OCI-LY3 (cell line): ENCODE data around the gene USP7.

ENCODE experiments used
- H2AFZ ChIP-seq: fragments of 200-600, 300-600 bp; shearing (Covaris generic); 2 replicates; pipeline ENCODE4 v1.6.0; 2014; ENCODE audit warnings: antibody characterized with exemption, low read depth, low read length
- H3K27ac ChIP-seq: fragments of 200-600, 300-600 bp; sonication (generic); 2 replicates; pipeline ENCODE4 v1.5.1; 2014; ENCODE audit warnings: mild to moderate bottlenecking, low read length, moderate library complexity, mixed read lengths
- H3K27me3 ChIP-seq: fragments of 200-600, 300-600 bp; sonication (generic); 2 replicates; pipeline ENCODE4 v1.6.1; 2014; ENCODE audit warnings: low read depth, low read length, mixed read lengths
- H3K36me3 ChIP-seq: fragments of 200-600, 300-600 bp; sonication (generic); replicated peaks from 2 replicates; pipeline ENCODE3; 2014; ENCODE audit warnings: low read depth, low read length, mixed read lengths
- H3K4me1 ChIP-seq: fragments of 300-600, 200-600 bp; sonication (generic); 2 replicates; pipeline ENCODE4 v1.6.1; 2014; ENCODE audit warnings: low read length, mixed read lengths
- H3K4me2 ChIP-seq: fragments of 200-600, 300-600 bp; sonication (generic); 2 replicates; pipeline ENCODE4 v1.6.1; 2014; ENCODE audit warnings: low read length, mixed read lengths
- H3K4me3 ChIP-seq: fragments of 300-600, 200-600 bp; sonication (generic); 2 replicates; pipeline ENCODE4 v1.5.1; 2014; ENCODE audit warnings: antibody characterized with exemption, mild to moderate bottlenecking, low read length, moderate library complexity
- H3K79me2 ChIP-seq: fragments of 300-600, 200-600 bp; shearing (Covaris generic); 2 replicates; pipeline ENCODE4 v1.6.1; 2014; ENCODE audit warnings: mild to moderate bottlenecking, low read length, mixed read lengths
- H3K9ac ChIP-seq: fragments of 300-600, 200-600 bp; shearing (Covaris generic); 2 replicates; pipeline ENCODE4 v1.6.0; 2014; ENCODE audit warnings: mild to moderate bottlenecking, low read length, moderate library complexity
- H3K9me3 ChIP-seq: fragments of 200-600, 300-600 bp; shearing (Covaris generic); 2 replicates; pipeline ENCODE4 v1.6.1; 2014; ENCODE audit warnings: low read length, mixed read lengths; ENCODE audit not compliant: insufficient read depth
- H4K20me1 ChIP-seq: fragments of 200-600, 300-600 bp; sonication (generic); 2 replicates; pipeline ENCODE4 v1.6.1; 2016; ENCODE audit warnings: low read length, mixed read lengths; ENCODE audit not compliant: insufficient read depth
- CTCF ChIP-seq: fragments of 200-600, 300-600 bp; sonication (generic); IDR thresholded peaks from 2 replicates; pipeline ENCODE4 v1.5.1; 2014; ENCODE audit warnings: antibody characterized with exemption, low read length, low read depth
- EZH2phosphoT487 ChIP-seq: fragments of 200-600 bp; shearing (Covaris generic); IDR thresholded peaks from 2 replicates; pipeline ENCODE4 v1.6.1; 2018; ENCODE audit warnings: antibody characterized with exemption, mixed run types, low read depth

The USP7 gene

GRCh38 chr16:8849411-8850011 lies 114.2 kb downstream of the USP7 start:
- Histone ChIP-seq H3K9me3 (no peaks in the 10 kb centered on the region), H3K4me2 (no peak overlapping the region), H2AFZ (no peak overlapping the region), H3K79me2 (peaks cover 11% of the 10 kb centered on the region), H3K36me3 (peaks cover 54% of the 10 kb centered on the region), H3K27ac (no peak overlapping the region), H3K9ac (no peak overlapping the region), H4K20me1 (peaks cover 8% of the 10 kb centered on the region; the same call in 1 of the 2 replicates), H3K4me3 (no peak overlapping the region), H3K4me1 (no peaks in the 10 kb centered on the region), H3K27me3 (no peaks in the 10 kb centered on the region)
- no peak for TF ChIP-seq EZH2phosphoT487
- TF ChIP-seq CTCF = no peak

GRCh38 chr16:8848939-8849391 lies 114.7 kb downstream of the USP7 start:
- H3K4me3 ChIP-seq = no peak overlapping the region
- H3K27ac ChIP-seq = no peak overlapping the region
- no peak overlapping the region for H3K9ac ChIP-seq
- H3K4me1 ChIP-seq = no peaks in the 10 kb centered on the region
- H3K36me3 ChIP-seq = peaks cover 52% of the 10 kb centered on the region
- no peaks in the 10 kb centered on the region for H3K27me3 ChIP-seq
- TF ChIP-seq EZH2phosphoT487 = no peak
- no peak for TF ChIP-seq CTCF
- H4K20me1 ChIP-seq = peaks cover 8% of the 10 kb centered on the region; the same call in 1 of the 2 replicates
- H3K4me2 ChIP-seq = no peak overlapping the region
- H3K79me2 ChIP-seq = peaks cover 11% of the 10 kb centered on the region
- H2AFZ ChIP-seq = no peak overlapping the region
- H3K9me3 ChIP-seq = no peaks in the 10 kb centered on the region

GRCh38 chr16:8848231-8848938 lies 115.3 kb downstream of the USP7 start:
- Histone ChIP-seq H3K36me3 (peaks cover 50% of the 10 kb centered on the region), H3K9ac (no peak overlapping the region), H3K79me2 (peaks cover 11% of the 10 kb centered on the region), H3K9me3 (no peaks in the 10 kb centered on the region), H3K27me3 (no peaks in the 10 kb centered on the region), H3K4me1 (no peaks in the 10 kb centered on the region), H3K27ac (no peak overlapping the region), H3K4me2 (no peak overlapping the region), H4K20me1 (peaks cover 8% of the 10 kb centered on the region; the same call in 1 of the 2 replicates), H2AFZ (no peak overlapping the region), H3K4me3 (no peak overlapping the region)
- TF ChIP-seq EZH2phosphoT487 (no peak), CTCF (no peak)

GRCh38 chr16:8847623-8848022 lies 116.1 kb downstream of the USP7 start:
- no peaks in the 10 kb centered on the region for H3K4me1 ChIP-seq

More at GRCh38 chr16:8847623-8848022, 116.1 kb downstream of the USP7 start:
- TF ChIP-seq EZH2phosphoT487 = no peak
- TF ChIP-seq CTCF = no peak
- no peak overlapping the region for H3K9ac ChIP-seq
- H2AFZ ChIP-seq = no peak overlapping the region
- peaks cover 11% of the 10 kb centered on the region for H3K79me2 ChIP-seq
- H3K4me3 ChIP-seq = no peak overlapping the region
- H3K9me3 ChIP-seq = no peaks in the 10 kb centered on the region
- H3K4me2 ChIP-seq = no peak overlapping the region
- peaks cover 43% of the 10 kb centered on the region for H3K36me3 ChIP-seq
- H4K20me1 ChIP-seq = peaks cover 8% of the 10 kb centered on the region; the same call in 1 of the 2 replicates
- no peak overlapping the region for H3K27ac ChIP-seq
- no peaks in the 10 kb centered on the region for H3K27me3 ChIP-seq
